Measurements from ENCODE around the gene USP24.
"Not testable (repeated sequence)": the region's sequence is repeated elsewhere in the genome, so short reads cannot be mapped to it uniquely, and the experiment has no call there.

DNA sequence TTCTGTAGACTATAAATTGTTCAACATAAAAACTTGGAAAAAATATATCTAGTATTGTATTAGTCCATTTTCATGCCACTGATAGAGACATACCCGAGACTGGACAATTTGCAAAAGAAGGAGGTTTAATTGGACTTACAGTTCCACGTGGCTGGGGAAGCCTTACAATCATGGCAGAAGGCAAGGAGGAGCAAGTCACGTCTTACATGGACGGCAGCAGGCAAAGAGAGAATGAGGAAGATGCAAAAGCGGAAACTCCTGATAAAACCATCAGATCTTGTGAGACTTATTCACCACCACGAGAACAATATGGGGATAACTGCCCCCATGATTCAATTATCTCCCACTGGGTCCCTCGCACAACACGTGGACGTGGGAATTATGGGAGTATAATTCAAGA lies 15.4 kb downstream of the USP24 start:
- TF ChIP-seq ZNF274 (IDR thresholded peaks at IDR 0.05; ENCODE audit: low read depth, low read length); YY1 (IDR thresholded peaks at IDR 0.05; ENCODE audit: insufficient read depth, insufficient read length); SUZ12 (IDR thresholded peaks at IDR 0.05; ENCODE audit: extremely low read depth, insufficient read depth, insufficient read length): not testable (repeated sequence)
